Activated naive CD4-positive, alpha-beta T cell treated with anti-CD3 and anti-CD28 coated beads, Interleukin-2, amount 50 U/mL, for 16 hours (primary cell): ENCODE measurements around the gene FAR2.
"Not testable (repeated sequence)": the region's sequence is repeated elsewhere in the genome, so short reads cannot be mapped to it uniquely, and the experiment has no call there.

Experiments
- DNase-seq: peaks from one replicate; pipeline ENCODE4 v3.0.0-alpha.2; 2020

Gene FAR2

GRCh38 chr12:29155079-29155478, 6.0 kb downstream of the FAR2 start:
- DNase-seq, result no peak

DNA sequence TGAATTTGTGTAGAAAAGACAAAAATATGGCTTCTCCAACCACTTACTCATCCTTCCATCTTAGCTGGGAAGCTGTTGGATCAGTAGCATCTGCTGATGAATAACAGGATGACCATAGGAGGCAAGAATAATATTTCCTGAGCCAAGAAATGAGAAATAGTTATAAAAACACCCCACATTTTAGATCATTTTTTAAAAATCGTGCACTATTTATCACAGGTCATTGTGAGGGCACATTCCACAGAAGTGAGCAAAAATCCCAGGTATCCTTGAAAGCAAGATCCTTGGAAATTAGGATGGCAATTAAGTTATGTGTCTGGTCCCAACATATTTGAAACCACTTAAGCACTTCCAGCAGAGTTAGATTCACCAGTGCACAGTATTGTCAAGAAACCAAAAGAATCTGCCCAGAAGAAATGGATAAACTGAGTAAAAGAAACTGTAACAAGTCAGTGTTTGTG, 8.4 kb downstream of the FAR2 start:
- no peak for DNase-seq

DNA sequence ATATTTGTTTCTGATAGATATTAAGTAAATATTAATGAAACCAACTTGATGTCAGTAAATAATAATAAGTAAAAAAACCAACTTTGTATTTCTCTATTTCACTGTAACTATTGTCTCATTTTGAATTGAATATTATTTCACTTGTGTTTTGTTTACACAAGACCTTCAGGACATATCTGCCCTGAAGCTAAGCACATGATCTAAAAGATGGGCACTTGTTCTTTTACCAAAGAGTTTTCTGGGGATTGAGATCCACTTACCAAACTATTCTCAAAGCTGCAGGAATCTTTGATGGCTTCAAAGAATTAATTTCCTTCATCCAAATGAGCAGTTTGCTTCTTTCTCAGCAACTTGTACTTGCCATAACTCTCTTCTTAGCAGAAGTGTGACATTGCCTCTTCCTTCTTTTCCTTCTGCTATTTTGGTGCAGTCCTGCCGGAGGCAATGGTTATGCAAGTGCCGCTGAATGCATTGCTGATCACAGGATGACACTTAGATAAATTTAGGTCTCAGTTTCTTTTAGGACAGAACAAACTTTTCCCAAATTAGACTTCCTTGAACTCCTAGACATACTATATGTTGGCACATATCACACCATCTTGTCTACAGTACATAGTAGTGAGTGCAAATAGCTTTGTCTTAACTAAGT, 9.2 kb downstream of the FAR2 start:
- DNase-seq, result no peak

DNA sequence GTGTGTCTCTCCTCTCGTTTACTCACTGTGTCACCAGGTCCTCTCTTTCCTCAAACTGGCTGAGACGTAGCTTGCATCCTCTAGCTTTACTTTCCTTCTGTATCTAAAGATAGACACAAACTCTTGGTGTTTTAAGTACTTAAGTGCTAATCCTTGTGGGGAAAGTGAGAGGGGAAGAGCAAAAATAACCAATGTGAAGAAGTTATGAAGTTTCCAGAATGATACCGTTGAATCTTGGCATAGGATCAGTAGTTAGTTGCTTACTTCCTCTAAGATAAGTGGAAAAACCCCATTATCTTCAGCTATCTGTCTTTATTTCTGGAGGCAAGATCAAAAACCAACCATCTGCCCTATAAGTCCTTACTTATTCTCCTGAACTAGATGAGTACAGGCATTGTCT, 10.6 kb downstream of the FAR2 start:
- no peak for DNase-seq

- no peak for DNase-seq
These were observed 11.2 kb downstream of the FAR2 start for GRCh38 chr12:29160230-29160629.

GRCh38 chr12:29163146-29163545, 14.1 kb downstream of the FAR2 start:
- DNase-seq, result no peak

- DNase-seq, result no peak
These were observed 15.7 kb downstream of the FAR2 start for GRCh38 chr12:29164477-29165393.

- no peak for DNase-seq
These were observed 18.4 kb downstream of the FAR2 start for GRCh38 chr12:29167445-29167844.

DNA sequence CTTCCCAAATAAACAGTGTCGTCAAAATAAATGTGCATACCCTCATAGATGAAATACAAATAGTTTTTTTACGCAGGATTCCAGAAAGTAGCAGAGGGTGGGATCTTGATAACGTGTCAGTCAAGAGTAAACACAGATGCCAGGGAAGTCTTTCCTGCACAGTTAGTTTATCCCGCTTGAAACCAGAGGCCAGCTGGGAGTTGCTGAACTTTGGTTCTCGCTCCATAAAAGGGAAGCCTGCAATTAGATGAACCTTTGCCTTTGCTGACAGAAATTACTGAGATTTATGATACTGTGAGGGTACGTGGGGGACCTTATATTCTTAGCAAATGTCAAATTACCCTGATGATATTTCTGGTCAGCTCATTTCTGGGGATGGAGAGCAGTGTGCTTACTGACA, 18.9 kb downstream of the FAR2 start:
- DNase-seq, result no peak

GRCh38 chr12:29169978-29170377, 20.9 kb downstream of the FAR2 start:
- DNase-seq, result not testable (repeated sequence)

DNA sequence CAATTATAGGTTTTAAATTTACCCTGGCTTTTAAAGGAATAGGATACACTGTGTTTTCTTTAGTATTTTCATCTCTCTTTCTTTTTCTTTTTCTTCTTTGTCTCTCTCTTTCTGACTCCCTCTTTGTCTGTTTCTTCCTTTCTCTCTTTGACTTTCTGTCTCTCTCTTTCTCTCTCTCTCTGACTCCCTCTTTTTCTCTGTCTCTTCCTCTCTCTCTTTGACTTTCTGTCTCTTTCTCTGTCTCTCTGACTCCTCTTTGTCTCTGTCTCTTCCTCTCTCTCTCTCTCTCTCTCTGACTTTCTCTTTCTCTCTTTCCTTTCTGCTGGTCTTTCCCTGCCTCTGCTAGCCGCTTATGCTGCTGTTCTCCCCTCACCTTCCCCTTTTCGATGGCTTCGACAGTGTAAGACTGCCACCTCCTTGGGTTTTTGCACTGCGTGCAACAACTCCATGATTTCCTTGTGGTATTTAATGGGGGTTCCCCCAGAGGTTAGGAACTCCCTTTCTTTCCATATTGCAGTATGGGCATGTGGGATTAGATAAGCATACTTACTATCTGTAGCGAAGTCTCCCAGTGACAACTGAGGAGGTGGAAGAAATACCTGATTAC, 21.5 kb downstream of the FAR2 start:
- DNase-seq, result not testable (repeated sequence)

GRCh38 chr12:29171421-29172258, 22.6 kb downstream of the FAR2 start:
- no peak for DNase-seq

DNA sequence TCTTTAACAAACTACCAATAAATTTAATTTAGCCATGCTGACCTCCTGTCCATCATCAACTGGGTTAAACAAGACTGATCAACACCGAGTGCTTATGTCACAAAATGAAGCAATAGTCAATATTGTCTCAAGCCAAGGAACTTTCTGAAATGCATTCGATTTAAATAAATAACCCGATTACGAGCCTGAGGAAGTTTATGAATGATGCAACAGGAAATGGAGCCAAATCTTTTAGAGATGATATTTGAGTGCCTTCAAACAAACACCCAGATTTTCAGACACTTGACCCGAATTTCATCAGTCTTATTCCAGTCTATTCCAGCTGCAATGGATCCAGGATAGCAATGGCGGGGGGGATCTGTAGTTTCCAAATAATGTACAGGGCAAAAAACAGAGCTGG, 27.9 kb downstream of the FAR2 start:
- no peak for DNase-seq

DNA sequence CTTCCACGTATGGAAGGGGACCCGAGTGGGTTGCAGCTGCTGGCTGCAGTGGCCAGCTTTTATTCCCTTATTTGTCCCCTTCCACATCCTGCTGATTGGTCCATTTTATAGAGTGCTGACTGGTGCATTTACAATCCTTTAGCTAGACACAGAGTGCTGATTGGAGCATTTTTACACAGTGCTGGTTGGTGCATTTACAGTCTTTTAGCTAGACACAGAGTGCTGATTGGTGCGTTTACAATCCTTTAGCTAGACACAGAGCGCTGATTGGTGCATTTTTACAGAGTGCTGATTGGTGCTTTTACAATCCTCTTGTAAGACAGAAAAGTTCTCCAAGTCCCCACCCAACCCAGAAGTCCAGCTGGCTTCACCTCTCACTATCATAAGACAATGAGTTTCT, 33.2 kb downstream of the FAR2 start:
- DNase-seq, result not testable (repeated sequence)

- no peak for DNase-seq
These were observed 38.7 kb downstream of the FAR2 start for GRCh38 chr12:29187756-29188155.

GRCh38 chr12:29191267-29191850, 42.3 kb downstream of the FAR2 start:
- no peak for DNase-seq

GRCh38 chr12:29198901-29199300, 49.8 kb downstream of the FAR2 start:
- DNase-seq, result no peak

- DNase-seq, result no peak
These were observed 51.5 kb downstream of the FAR2 start for GRCh38 chr12:29200586-29200985.

- no peak for DNase-seq
These were observed 52.2 kb downstream of the FAR2 start for GRCh38 chr12:29201296-29201695.

GRCh38 chr12:29201746-29202145, 52.7 kb downstream of the FAR2 start:
- DNase-seq, result no peak

DNA sequence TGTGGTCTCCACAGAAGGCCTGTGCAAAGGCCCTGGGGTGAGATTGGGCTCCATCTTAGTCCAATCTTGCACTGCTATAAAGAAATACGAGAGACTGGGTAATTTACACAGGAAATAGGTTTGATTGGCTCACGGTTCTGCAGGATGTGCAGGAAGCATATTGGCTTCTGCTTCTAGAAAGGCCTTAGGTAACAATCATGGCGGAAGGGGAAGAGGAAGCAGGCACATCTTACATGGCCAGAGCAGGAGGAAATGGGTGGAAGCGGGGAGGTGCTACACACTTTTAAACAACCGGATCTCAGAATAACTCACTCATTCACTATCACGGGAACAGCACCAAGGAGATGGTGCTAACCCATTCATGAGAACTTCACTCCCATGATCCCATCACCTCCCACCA, 55.4 kb downstream of the FAR2 start:
- DNase-seq, result no peak

DNA sequence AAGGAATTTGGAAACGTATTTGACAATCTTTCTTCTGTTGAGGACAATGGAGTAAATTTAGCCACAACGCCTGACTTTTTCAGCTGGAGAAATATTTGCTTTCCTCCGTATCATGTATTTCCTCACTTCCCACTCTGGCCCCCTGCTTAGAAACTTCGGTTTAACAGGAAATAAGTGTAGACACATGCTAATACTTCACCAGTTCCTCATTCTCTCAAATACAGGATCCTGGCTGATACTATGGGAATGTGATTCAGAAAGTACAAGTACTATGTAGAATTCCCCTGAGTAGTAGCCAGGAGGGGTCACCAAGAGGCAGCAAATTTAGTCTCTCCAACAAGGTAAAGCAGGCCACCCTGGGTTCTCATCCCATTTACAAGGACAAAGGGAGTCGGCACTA, 58.0 kb downstream of the FAR2 start:
- no peak for DNase-seq

GRCh38 chr12:29208060-29208459, 59.0 kb downstream of the FAR2 start:
- DNase-seq, result no peak
